Chondrocyte (in vitro differentiated cells): ENCODE data around the gene CA5A. TPM values are rescaled to one million over a fixed set of nuclear protein-coding genes. Genes with fewer than 3 reads are reported as not detected.

Experiments used
- DNase-seq: peaks from one replicate; pipeline ENCODE4 v3.0.0; 2021; ENCODE audit warnings: mixed read lengths, low spot score
- H3K27ac Mint-ChIP-seq: one replicate; pipeline ENCODE4 v1.8.0; 2021; ENCODE audit warnings: mild to moderate bottlenecking, moderate library complexity, mixed read lengths; ENCODE audit not compliant: unreplicated experiment
- H3K27me3 Mint-ChIP-seq: 2 replicates; pipeline ENCODE4 v1.8.0; 2021; ENCODE audit warnings: low read depth, mixed read lengths
- H3K36me3 Mint-ChIP-seq: 2 replicates; pipeline ENCODE4 v1.8.0; 2021; ENCODE audit warnings: low read depth, mixed read lengths
- H3K4me1 Mint-ChIP-seq: 2 replicates; pipeline ENCODE4 v1.8.0; 2021; ENCODE audit warnings: low read depth, mild to moderate bottlenecking, mixed read lengths
- H3K4me3 Mint-ChIP-seq: one replicate; pipeline ENCODE4 v1.8.0; 2021; ENCODE audit warnings: mild to moderate bottlenecking, moderate library complexity, mixed read lengths; ENCODE audit not compliant: unreplicated experiment
- H3K9me3 Mint-ChIP-seq: 2 replicates; pipeline ENCODE4 v1.8.0; 2021; ENCODE audit warnings: low read depth, mixed read lengths
- total RNA-seq: library from RNA; stranded (reverse); gene quantifications from 3 replicates; pipeline ENCODE4 v1.2.1, GENCODE V29; 2021
- TF ChIP-seq, protein P1 (sequence below): fragments of 200-600 bp; sonication (generic); IDR thresholded peaks from 2 replicates; pipeline ENCODE4 v1.5.0; 2021; ENCODE audit warnings: antibody characterized with exemption, mild to moderate bottlenecking, moderate library complexity

The CA5A gene
- total RNA-seq, 1 donor from 2014 or later, result not detected

GRCh38 chr16:87840271-87840978, 95.9 kb downstream of the CA5A start:
- H3K36me3 Mint-ChIP-seq, result peaks cover 12% of the 10 kb centered on the region
- no peak overlapping the region for H3K27ac Mint-ChIP-seq
- TF ChIP-seq, protein P1, sequence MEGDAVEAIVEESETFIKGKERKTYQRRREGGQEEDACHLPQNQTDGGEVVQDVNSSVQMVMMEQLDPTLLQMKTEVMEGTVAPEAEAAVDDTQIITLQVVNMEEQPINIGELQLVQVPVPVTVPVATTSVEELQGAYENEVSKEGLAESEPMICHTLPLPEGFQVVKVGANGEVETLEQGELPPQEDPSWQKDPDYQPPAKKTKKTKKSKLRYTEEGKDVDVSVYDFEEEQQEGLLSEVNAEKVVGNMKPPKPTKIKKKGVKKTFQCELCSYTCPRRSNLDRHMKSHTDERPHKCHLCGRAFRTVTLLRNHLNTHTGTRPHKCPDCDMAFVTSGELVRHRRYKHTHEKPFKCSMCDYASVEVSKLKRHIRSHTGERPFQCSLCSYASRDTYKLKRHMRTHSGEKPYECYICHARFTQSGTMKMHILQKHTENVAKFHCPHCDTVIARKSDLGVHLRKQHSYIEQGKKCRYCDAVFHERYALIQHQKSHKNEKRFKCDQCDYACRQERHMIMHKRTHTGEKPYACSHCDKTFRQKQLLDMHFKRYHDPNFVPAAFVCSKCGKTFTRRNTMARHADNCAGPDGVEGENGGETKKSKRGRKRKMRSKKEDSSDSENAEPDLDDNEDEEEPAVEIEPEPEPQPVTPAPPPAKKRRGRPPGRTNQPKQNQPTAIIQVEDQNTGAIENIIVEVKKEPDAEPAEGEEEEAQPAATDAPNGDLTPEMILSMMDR, result no peak
- H3K4me3 Mint-ChIP-seq, result no peak overlapping the region
- H3K4me1 Mint-ChIP-seq, result peaks cover 39% of the 10 kb centered on the region
- no peaks in the 10 kb centered on the region for H3K9me3 Mint-ChIP-seq
- DNase-seq, result no peak
- no peaks in the 10 kb centered on the region for H3K27me3 Mint-ChIP-seq

DNA sequence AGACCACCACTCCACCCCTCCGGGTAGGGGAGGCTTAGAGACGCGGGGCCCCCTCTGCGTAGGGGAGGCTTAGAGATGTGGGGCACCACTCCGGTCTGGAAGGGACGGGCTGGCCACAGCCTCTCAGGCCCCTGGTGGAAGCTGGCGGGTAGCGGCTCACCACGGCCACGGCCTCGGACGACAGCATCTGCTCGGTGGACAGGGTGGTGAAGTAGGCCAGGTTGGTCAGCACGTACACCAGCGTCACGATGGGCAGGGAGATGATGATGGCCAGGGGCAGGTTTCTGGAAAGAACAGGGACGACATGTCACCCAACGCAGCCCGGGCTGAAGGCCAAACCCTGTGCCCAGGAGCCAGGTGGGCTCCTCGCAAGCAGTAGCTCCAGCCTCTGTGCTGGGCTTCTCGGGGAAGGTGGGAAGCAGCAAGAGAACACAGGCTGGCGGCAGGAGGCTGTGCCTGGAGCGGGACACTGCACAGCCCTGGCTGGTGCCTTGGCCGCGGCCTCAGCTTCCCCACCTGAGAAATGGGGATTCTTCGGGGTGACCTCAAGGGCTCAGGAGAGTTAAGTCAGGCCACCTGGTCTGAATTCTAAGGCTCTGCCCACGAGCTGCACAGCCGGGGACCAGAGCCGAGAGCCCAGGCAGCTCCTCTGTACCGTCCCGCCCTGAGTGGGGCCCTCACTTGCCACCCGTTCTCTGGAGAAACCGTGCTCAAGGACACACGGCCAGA, 96.6 kb downstream of the CA5A start:
- DNase-seq, result no peak
- Mint-ChIP-seq H3K27ac (no peak overlapping the region), H3K4me1 (peaks cover 34% of the 10 kb centered on the region), H3K36me3 (peaks cover 10% of the 10 kb centered on the region), H3K27me3 (no peaks in the 10 kb centered on the region), H3K4me3 (no peak overlapping the region), H3K9me3 (no peaks in the 10 kb centered on the region)
- TF ChIP-seq, protein P1, result no peak

DNA sequence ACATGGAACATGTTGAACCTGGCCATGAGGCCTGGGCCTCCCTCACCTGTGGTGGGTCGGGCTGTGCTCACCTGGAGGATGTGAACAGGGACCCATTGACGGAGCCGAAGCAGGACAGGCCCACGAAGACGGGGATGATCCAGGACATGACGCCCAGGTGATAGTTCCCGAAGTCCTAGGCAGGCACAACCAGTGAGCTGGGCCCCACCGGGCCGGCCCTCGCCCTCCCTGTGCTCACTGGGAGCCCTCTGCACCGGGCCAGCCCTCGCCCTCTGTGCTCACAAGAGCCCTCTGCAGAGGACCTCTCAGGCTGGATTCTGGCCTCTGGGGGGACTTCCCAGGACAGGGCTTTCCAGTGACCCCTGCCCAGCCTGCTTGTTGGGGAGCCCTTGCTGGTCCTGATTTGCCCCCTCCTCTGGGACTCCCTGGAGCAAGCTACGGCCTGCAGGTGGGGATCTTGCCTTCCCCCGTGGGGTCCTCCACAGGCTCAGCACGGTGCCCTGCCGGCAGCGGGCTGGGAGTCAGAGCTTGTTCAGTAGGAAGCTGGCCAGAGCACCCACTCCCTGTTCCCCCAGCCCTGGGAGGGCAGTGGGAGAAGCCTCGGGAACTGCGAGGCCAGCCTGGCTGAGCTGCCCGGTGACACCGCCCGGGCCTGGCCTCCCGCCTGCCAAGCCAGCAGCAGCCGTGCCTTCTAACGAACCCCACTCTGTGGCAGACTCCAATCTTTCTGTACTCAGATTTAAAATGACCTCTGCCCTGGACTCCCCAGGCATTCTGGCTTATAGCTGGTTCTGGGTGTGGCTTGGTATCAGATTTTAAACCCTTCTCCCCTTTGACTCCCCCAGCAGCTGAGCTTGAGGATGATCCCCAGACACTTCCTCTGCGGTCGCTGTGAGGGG, 97.4 kb downstream of the CA5A start:
- TF ChIP-seq, protein P1, result no peak
- peaks cover 14% of the 10 kb centered on the region for H3K36me3 Mint-ChIP-seq
- H3K4me1 Mint-ChIP-seq, result peaks cover 25% of the 10 kb centered on the region
- H3K27ac Mint-ChIP-seq, result peak overlapping the region; percentile 32
- no peak overlapping the region for H3K4me3 Mint-ChIP-seq
- DNase-seq, result no peak
- H3K27me3 Mint-ChIP-seq, result no peaks in the 10 kb centered on the region
- no peaks in the 10 kb centered on the region for H3K9me3 Mint-ChIP-seq

Other genes with a start within 250 kb of the CA5A start
- 19.8 to 21.2 TPM (median 20.5 TPM) in 3 replicates for gene KLHDC4, start 170.5 kb downstream of the CA5A start, total RNA-seq
- 53.6 to 249 TPM (median 248 TPM) in 3 replicates for gene SLC7A5, start 67.0 kb downstream of the CA5A start, total RNA-seq
- gene BANP, start 14.9 kb upstream of the CA5A start, total RNA-seq, result 15.0 to 19.3 TPM (median 16.7 TPM) in 3 replicates